ENCODE measurements around the gene CRIM1. TPM values are rescaled to one million over a fixed set of nuclear protein-coding genes. Genes with fewer than 3 reads are reported as not detected.
A peak's percentile ranks its signal among the peaks of the same experiment; 100 is the strongest.
"Not testable (repeated sequence)": the region's sequence is repeated elsewhere in the genome, so short reads cannot be mapped to it uniquely, and the experiment has no call there.

The CRIM1 gene
- total RNA-seq, result 1 to 10 TPM; 2.0 to 5.8 (median 4.2) TPM
- total RNA-seq (2013), result 3.8 TPM
- total RNA-seq, result 3.3 to 64.7 (median 9.5) reads per million in 29 experiments

GRCh38 chr2:36355151-36355889, at the start of gene CRIM1:
TSS of gene CRIM1 (plus strand) at chr2:36355778. CDS start at chr2:36356293, 515 bp downstream.
- H3K27me3 ChIP-seq (replicated peaks in 1 of 2; ENCODE audit: control insufficient read depth in 2 of 2, extremely low read depth in 1 of 2, insufficient read depth in 2 of 2, low read length in 1 of 2), result peaks cover 0 to 22% of the 10 kb centered on the region in 2 experiments
- Mint-ChIP-seq H3K27ac (no peak within 1 kb of the TSS), H3K36me3 (no peaks in the 10 kb centered on the region), H3K27me3 (peaks cover 34% of the 10 kb centered on the region in 2 donors), H3K4me3 (peak within 1 kb of the TSS; percentile 70 to 94 (median 80)), H3K9me3 (no peaks in the 10 kb centered on the region), H3K4me1 (peaks cover 31 to 46% (median 34%) of the 10 kb centered on the region in 3 donors)
- CTCF ChIA-PET, result no interaction called here
- H3K36me3 ChIP-seq (ENCODE audit: control insufficient read depth in 2 of 2, extremely low read depth in 1 of 2, insufficient read depth in 1 of 2, low read length in 1 of 2), result no peaks in the 10 kb centered on the region
- H3K4me3 ChIP-seq (ENCODE audit: control insufficient read depth in 1 of 2, extremely low read depth in 1 of 2, low read length in 1 of 2), result peak within 1 kb of the TSS; percentile 50 to 85
- 5% methylated on average over 52 of the region's 82 CpGs for WGBS (ENCODE audit: insufficient coverage)
- peaks cover 11 to 17% of the 10 kb centered on the region in 2 experiments for H3K4me1 ChIP-seq (ENCODE audit: control insufficient read depth in 1 of 2, extremely low read depth in 1 of 2, insufficient read depth in 2 of 2, low read length in 2 of 2)
- no peak within 1 kb of the TSS for H3K27ac ChIP-seq (ENCODE audit: low read length)
- no peaks in the 10 kb centered on the region for H3K9me3 ChIP-seq
- POLR2A ChIA-PET, result interaction anchor here in 1 of 2 donors (0.6 kb wide), 1 partner anchor 377 kb away, joined by 7 read pairs; no protein-coding TSS in a partner anchor
- DNase-seq (peak in 23 of 35 experiments; percentile 6 to 61 (median 19)), ATAC-seq (replicated peaks in 1 of 4) (peak; percentile 65 to 71 (median 68))

- CTCF ChIA-PET, result no interaction called here
- 71% methylated on average over 1 of the region's 3 CpGs for WGBS (ENCODE audit: insufficient coverage)
Measured at GRCh38 chr2:36307441-36307840, 48.1 kb upstream of the CRIM1 start.

GRCh38 chr2:36310444-36310843, 45.1 kb upstream of the CRIM1 start:
- H3K4me1 ChIP-seq (ENCODE audit: control insufficient read depth in 1 of 2, extremely low read depth in 1 of 2, insufficient read depth in 2 of 2, low read length in 2 of 2); H3K27ac ChIP-seq (ENCODE audit: low read length); H3K4me3 Mint-ChIP-seq; H3K36me3 ChIP-seq (ENCODE audit: control insufficient read depth in 2 of 2, extremely low read depth in 1 of 2, insufficient read depth in 1 of 2, low read length in 1 of 2); H3K4me3 ChIP-seq (ENCODE audit: control insufficient read depth in 1 of 2, extremely low read depth in 1 of 2, low read length in 1 of 2); H3K36me3 Mint-ChIP-seq; H3K9me3 ChIP-seq; H3K27ac Mint-ChIP-seq; CTCF ChIA-PET; DNase-seq; POLR2A ChIA-PET; H3K27me3 ChIP-seq (replicated peaks in 1 of 2; ENCODE audit: control insufficient read depth in 2 of 2, extremely low read depth in 1 of 2, insufficient read depth in 2 of 2, low read length in 1 of 2); H3K27me3 Mint-ChIP-seq; H3K9me3 Mint-ChIP-seq; ATAC-seq (replicated peaks in 1 of 4): not testable (repeated sequence)
- H3K4me1 Mint-ChIP-seq, result peaks cover 17 to 22% (median 20%) of the 10 kb centered on the region in 3 donors
- WGBS (ENCODE audit: insufficient coverage), result no CpG with 5 or more reads among the region's 1 CpG

More at GRCh38 chr2:36307441-36307840, 48.1 kb upstream of the CRIM1 start:
- Histone ChIP-seq H3K4me3 (ENCODE audit: control insufficient read depth in 1 of 2, extremely low read depth in 1 of 2, low read length in 1 of 2) (no peak overlapping the region), H3K27me3 (replicated peaks in 1 of 2; ENCODE audit: control insufficient read depth in 2 of 2, extremely low read depth in 1 of 2, insufficient read depth in 2 of 2, low read length in 1 of 2) (no peaks in the 10 kb centered on the region), H3K9me3 (no peaks in the 10 kb centered on the region), H3K36me3 (ENCODE audit: control insufficient read depth in 2 of 2, extremely low read depth in 1 of 2, insufficient read depth in 1 of 2, low read length in 1 of 2) (no peaks in the 10 kb centered on the region), H3K27ac (ENCODE audit: low read length) (no peak overlapping the region), H3K4me1 (ENCODE audit: control insufficient read depth in 1 of 2, extremely low read depth in 1 of 2, insufficient read depth in 2 of 2, low read length in 2 of 2) (no peaks in the 10 kb centered on the region)
- peaks cover 17 to 20% (median 18%) of the 10 kb centered on the region in 3 donors for H3K4me1 Mint-ChIP-seq
- H3K4me3 Mint-ChIP-seq, result no peak overlapping the region
- H3K9me3 Mint-ChIP-seq, result peaks cover 0 to 4% (median 0%) of the 10 kb centered on the region in 3 donors
- POLR2A ChIA-PET, result no interaction called here
- ATAC-seq (replicated peaks in 1 of 4), result no peak
- H3K36me3 Mint-ChIP-seq, result no peaks in the 10 kb centered on the region
- peaks cover 0 to 4% of the 10 kb centered on the region in 2 donors for H3K27me3 Mint-ChIP-seq
- no peak overlapping the region for H3K27ac Mint-ChIP-seq
- DNase-seq, result no peak

GRCh38 chr2:36318547-36318946, 37.0 kb upstream of the CRIM1 start:
- POLR2A ChIA-PET, result no interaction called here
- H3K9me3 Mint-ChIP-seq, result peaks cover 0 to 3% (median 3%) of the 10 kb centered on the region in 3 donors
- CTCF ChIA-PET, result no interaction called here
- Histone ChIP-seq H3K9me3 (no peaks in the 10 kb centered on the region), H3K36me3 (ENCODE audit: control insufficient read depth in 2 of 2, extremely low read depth in 1 of 2, insufficient read depth in 1 of 2, low read length in 1 of 2) (no peaks in the 10 kb centered on the region), H3K27me3 (replicated peaks in 1 of 2; ENCODE audit: control insufficient read depth in 2 of 2, extremely low read depth in 1 of 2, insufficient read depth in 2 of 2, low read length in 1 of 2) (peaks cover 0 to 5% of the 10 kb centered on the region in 2 experiments), H3K27ac (ENCODE audit: low read length) (no peak overlapping the region), H3K4me3 (ENCODE audit: control insufficient read depth in 1 of 2, extremely low read depth in 1 of 2, low read length in 1 of 2) (no peak overlapping the region), H3K4me1 (ENCODE audit: control insufficient read depth in 1 of 2, extremely low read depth in 1 of 2, insufficient read depth in 2 of 2, low read length in 2 of 2) (no peaks in the 10 kb centered on the region)
- no peak for ATAC-seq (replicated peaks in 1 of 4)
- H3K4me1 Mint-ChIP-seq, result no peaks in the 10 kb centered on the region
- DNase-seq, result no peak
- H3K36me3 Mint-ChIP-seq, result no peaks in the 10 kb centered on the region
- no peak overlapping the region for H3K27ac Mint-ChIP-seq
- no CpG with 5 or more reads among the region's 1 CpG for WGBS (ENCODE audit: insufficient coverage)
- H3K4me3 Mint-ChIP-seq, result no peak overlapping the region
- peaks cover 4 to 11% of the 10 kb centered on the region in 2 donors for H3K27me3 Mint-ChIP-seq

GRCh38 chr2:36322108-36322507, 33.5 kb upstream of the CRIM1 start:
- no peaks in the 10 kb centered on the region for H3K27me3 ChIP-seq (replicated peaks in 1 of 2; ENCODE audit: control insufficient read depth in 2 of 2, extremely low read depth in 1 of 2, insufficient read depth in 2 of 2, low read length in 1 of 2)
- peak in 1 of 35 experiments; percentile 15 for DNase-seq

GRCh38 chr2:36326286-36326685, 29.3 kb upstream of the CRIM1 start:
- CTCF ChIA-PET, result no interaction called here
- H3K36me3 Mint-ChIP-seq, result no peaks in the 10 kb centered on the region

More at GRCh38 chr2:36322108-36322507, 33.5 kb upstream of the CRIM1 start:
- H3K9me3 ChIP-seq, result no peaks in the 10 kb centered on the region
- ChIA-PET POLR2A (no interaction called here), CTCF (no interaction called here)
- no peak overlapping the region for H3K4me3 ChIP-seq (ENCODE audit: control insufficient read depth in 1 of 2, extremely low read depth in 1 of 2, low read length in 1 of 2)
- no peak overlapping the region for H3K4me3 Mint-ChIP-seq
- no peaks in the 10 kb centered on the region for H3K4me1 ChIP-seq (ENCODE audit: control insufficient read depth in 1 of 2, extremely low read depth in 1 of 2, insufficient read depth in 2 of 2, low read length in 2 of 2)
- no peaks in the 10 kb centered on the region for H3K36me3 Mint-ChIP-seq
- peaks cover 0 to 3% (median 0%) of the 10 kb centered on the region in 3 donors for H3K9me3 Mint-ChIP-seq
- no peak overlapping the region for H3K27ac ChIP-seq (ENCODE audit: low read length)
- no peak for ATAC-seq (replicated peaks in 1 of 4)
- no peak overlapping the region for H3K27ac Mint-ChIP-seq
- peaks cover 4 to 11% of the 10 kb centered on the region in 2 donors for H3K27me3 Mint-ChIP-seq
- WGBS (ENCODE audit: insufficient coverage), result no CpG with 5 or more reads among the region's 3 CpGs
- H3K36me3 ChIP-seq (ENCODE audit: control insufficient read depth in 2 of 2, extremely low read depth in 1 of 2, insufficient read depth in 1 of 2, low read length in 1 of 2), result no peaks in the 10 kb centered on the region
- no peaks in the 10 kb centered on the region for H3K4me1 Mint-ChIP-seq

More at GRCh38 chr2:36326286-36326685, 29.3 kb upstream of the CRIM1 start:
- POLR2A ChIA-PET, result no interaction called here
- Histone ChIP-seq H3K4me1 (ENCODE audit: control insufficient read depth in 1 of 2, extremely low read depth in 1 of 2, insufficient read depth in 2 of 2, low read length in 2 of 2) (no peaks in the 10 kb centered on the region), H3K4me3 (ENCODE audit: control insufficient read depth in 1 of 2, extremely low read depth in 1 of 2, low read length in 1 of 2) (no peak overlapping the region), H3K27ac (ENCODE audit: low read length) (no peak overlapping the region), H3K27me3 (replicated peaks in 1 of 2; ENCODE audit: control insufficient read depth in 2 of 2, extremely low read depth in 1 of 2, insufficient read depth in 2 of 2, low read length in 1 of 2) (no peaks in the 10 kb centered on the region), H3K36me3 (ENCODE audit: control insufficient read depth in 2 of 2, extremely low read depth in 1 of 2, insufficient read depth in 1 of 2, low read length in 1 of 2) (no peaks in the 10 kb centered on the region), H3K9me3 (no peaks in the 10 kb centered on the region)
- ATAC-seq (replicated peaks in 1 of 4) (no peak), DNase-seq (no peak)
- Mint-ChIP-seq H3K9me3 (peaks cover 0 to 3% (median 0%) of the 10 kb centered on the region in 3 donors), H3K4me3 (no peak overlapping the region), H3K4me1 (no peaks in the 10 kb centered on the region), H3K27ac (no peak overlapping the region), H3K27me3 (peaks cover 4 to 11% of the 10 kb centered on the region in 2 donors)
- no CpG with 5 or more reads among the region's 4 CpGs for WGBS (ENCODE audit: insufficient coverage)

Data from T-cell (primary cell).